Measurements from ENCODE around the gene RPL32. TPM values are rescaled to one million over a fixed set of nuclear protein-coding genes. Genes with fewer than 3 reads are reported as not detected.
A peak's percentile ranks its signal among the peaks of the same experiment; 100 is the strongest.

The RPL32 gene
- total and polyA plus RNA-seq, 2 donors (not counting 1 experiment from before 2014, with no cell fraction given): 1,244 to 1,855 TPM

- DNase-seq (ENCODE audit: low read depth in 2 of 2): peak in 1 of 2 donors; percentile 43
Measured at GRCh38 chr3:12838179-12838965, 3.0 kb downstream of the RPL32 start.

GRCh38 chr3:12837295-12837986, 3.9 kb downstream of the RPL32 start:
- H3K4me2 ChIP-seq (ENCODE audit: extremely low read depth, insufficient read depth, low read length): peak overlapping the region; percentile 97
- peaks cover 55% of the 10 kb centered on the region for H3K79me2 ChIP-seq (ENCODE audit: control insufficient read depth, insufficient read depth, low read length)
- H3K9me3 ChIP-seq (ENCODE audit: control insufficient read depth, insufficient read depth, low read depth, low read length): no peaks in the 10 kb centered on the region
- no peak for DNase-seq (ENCODE audit: low read depth in 2 of 2)
- no peak overlapping the region for H2AFZ ChIP-seq (ENCODE audit: low read length)
- H3K9ac ChIP-seq (ENCODE audit: insufficient read depth, low read length): no peak overlapping the region
- peak overlapping the region in 3 of 4 experiments; percentile 8 to 96 (median 11) for H3K4me3 ChIP-seq (replicated peaks in 1 of 4; ENCODE audit: control extremely low read depth in 1 of 4, insufficient read depth in 1 of 4, low read depth in 3 of 4, low read length in 4 of 4)
- no peaks in the 10 kb centered on the region for H3K27me3 ChIP-seq (ENCODE audit: control insufficient read depth, insufficient read depth, low read length)
- H3K4me1 ChIP-seq (ENCODE audit: control insufficient read depth, extremely low read depth, insufficient read depth, low read length): peaks cover 19% of the 10 kb centered on the region
- peaks cover 47% of the 10 kb centered on the region for H3K36me3 ChIP-seq (ENCODE audit: control insufficient read depth, insufficient read depth, low read length)
- H4K20me1 ChIP-seq (ENCODE audit: control insufficient read depth, extremely low read depth, insufficient read depth, low read length): peaks cover 6% of the 10 kb centered on the region
- H3K27ac ChIP-seq (ENCODE audit: insufficient read depth, low read length): peak overlapping the region; percentile 19
- TF ChIP-seq EZH2 (IDR thresholded peaks at IDR 0.05; ENCODE audit: low read length, missing control alignments) (no peak), CTCF (conservative IDR thresholded peaks at IDR 0.05 in 1 of 2, IDR thresholded peaks at IDR 0.05 in 1 of 2; ENCODE audit: low read depth in 1 of 2, low read length in 2 of 2) (no peak)

More at GRCh38 chr3:12838179-12838965, 3.0 kb downstream of the RPL32 start:
- H3K9me3 ChIP-seq (ENCODE audit: control insufficient read depth, insufficient read depth, low read depth, low read length): no peaks in the 10 kb centered on the region
- peak overlapping the region; percentile 97 for H3K4me2 ChIP-seq (ENCODE audit: extremely low read depth, insufficient read depth, low read length)
- TF ChIP-seq EZH2 (IDR thresholded peaks at IDR 0.05; ENCODE audit: low read length, missing control alignments) (no peak), CTCF (conservative IDR thresholded peaks at IDR 0.05 in 1 of 2, IDR thresholded peaks at IDR 0.05 in 1 of 2; ENCODE audit: low read depth in 1 of 2, low read length in 2 of 2) (no peak)
- no peak overlapping the region for H2AFZ ChIP-seq (ENCODE audit: low read length)
- H3K4me1 ChIP-seq (ENCODE audit: control insufficient read depth, extremely low read depth, insufficient read depth, low read length): peaks cover 19% of the 10 kb centered on the region
- H3K27ac ChIP-seq (ENCODE audit: insufficient read depth, low read length): peak overlapping the region; percentile 19
- peaks cover 6% of the 10 kb centered on the region for H4K20me1 ChIP-seq (ENCODE audit: control insufficient read depth, extremely low read depth, insufficient read depth, low read length)
- no peak overlapping the region for H3K9ac ChIP-seq (ENCODE audit: insufficient read depth, low read length)
- H3K4me3 ChIP-seq (replicated peaks in 1 of 4; ENCODE audit: control extremely low read depth in 1 of 4, insufficient read depth in 1 of 4, low read depth in 3 of 4, low read length in 4 of 4): peak overlapping the region in 3 of 4 experiments; percentile 8 to 100 (median 96)
- peaks cover 55% of the 10 kb centered on the region for H3K79me2 ChIP-seq (ENCODE audit: control insufficient read depth, insufficient read depth, low read length)
- H3K36me3 ChIP-seq (ENCODE audit: control insufficient read depth, insufficient read depth, low read length): peaks cover 43% of the 10 kb centered on the region
- no peaks in the 10 kb centered on the region for H3K27me3 ChIP-seq (ENCODE audit: control insufficient read depth, insufficient read depth, low read length)

GRCh38 chr3:12835052-12835665, 6.2 kb downstream of the RPL32 start:
- no peaks in the 10 kb centered on the region for H3K9me3 ChIP-seq (ENCODE audit: control insufficient read depth, insufficient read depth, low read depth, low read length)
- DNase-seq (ENCODE audit: low read depth in 2 of 2): no peak
- TF ChIP-seq CTCF (conservative IDR thresholded peaks at IDR 0.05 in 1 of 2, IDR thresholded peaks at IDR 0.05 in 1 of 2; ENCODE audit: low read depth in 1 of 2, low read length in 2 of 2) (no peak), EZH2 (IDR thresholded peaks at IDR 0.05; ENCODE audit: low read length, missing control alignments) (no peak)
- H3K4me2 ChIP-seq (ENCODE audit: extremely low read depth, insufficient read depth, low read length): no peak overlapping the region
- no peak overlapping the region for H3K27ac ChIP-seq (ENCODE audit: insufficient read depth, low read length)
- peaks cover 43% of the 10 kb centered on the region for H3K79me2 ChIP-seq (ENCODE audit: control insufficient read depth, insufficient read depth, low read length)
- peaks cover 6% of the 10 kb centered on the region for H4K20me1 ChIP-seq (ENCODE audit: control insufficient read depth, extremely low read depth, insufficient read depth, low read length)
- H3K4me1 ChIP-seq (ENCODE audit: control insufficient read depth, extremely low read depth, insufficient read depth, low read length): peaks cover 19% of the 10 kb centered on the region
- no peak overlapping the region for H3K9ac ChIP-seq (ENCODE audit: insufficient read depth, low read length)
- H2AFZ ChIP-seq (ENCODE audit: low read length): no peak overlapping the region
- peaks cover 56% of the 10 kb centered on the region for H3K36me3 ChIP-seq (ENCODE audit: control insufficient read depth, insufficient read depth, low read length)
- no peak overlapping the region for H3K4me3 ChIP-seq (replicated peaks in 1 of 4; ENCODE audit: control extremely low read depth in 1 of 4, insufficient read depth in 1 of 4, low read depth in 3 of 4, low read length in 4 of 4)
- no peaks in the 10 kb centered on the region for H3K27me3 ChIP-seq (ENCODE audit: control insufficient read depth, insufficient read depth, low read length)

All from fibroblast of lung (primary cell).